ENCODE results near the gene AFAP1. TPM values are rescaled to one million over a fixed set of nuclear protein-coding genes. Genes with fewer than 3 reads are reported as not detected.

Gene AFAP1
- total and polyA plus RNA-seq, 2 donors (not counting 3 experiments of a cell fraction or from before 2014, with no cell fraction given): 32.3 to 103 TPM

DNA sequence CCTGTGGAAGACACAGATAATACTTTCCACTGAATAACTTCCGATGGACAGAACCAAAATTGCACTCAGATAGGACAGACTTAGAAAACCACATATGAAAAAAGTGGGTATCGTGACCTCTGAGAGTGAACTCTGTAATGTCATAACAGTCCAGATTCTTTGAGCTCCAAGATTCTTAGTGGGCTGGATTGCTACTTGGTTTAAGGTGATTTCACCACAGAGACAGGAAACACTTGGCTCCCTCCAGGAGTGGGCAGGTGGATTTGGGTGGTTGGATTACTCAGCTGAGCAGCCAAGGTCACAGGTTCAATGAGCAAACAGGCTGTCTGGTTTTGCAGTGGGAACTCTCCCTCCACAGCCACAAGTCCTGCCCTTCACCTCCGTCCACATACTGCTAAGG, 126.0 kb downstream of the AFAP1 start:
- no peak overlapping the region for H3K4me3 ChIP-seq (replicated peaks in 1 of 3; ENCODE audit: insufficient read depth in 1 of 3, low read depth in 1 of 3, low read length in 3 of 3)
- DNase-seq (ENCODE audit: low read depth, low spot score) (peak; percentile 63), FAIRE-seq (peak; percentile 59)
- ChIA-PET CTCF (interaction anchor here (0.9 to 2.7 kb wide), 6 partner anchors 10 to 124 kb away, joined by 3 to 11 read pairs (median 6); no protein-coding TSS in a partner anchor), POLR2A (no interaction called here)
- no peak overlapping the region for H2AFZ ChIP-seq (ENCODE audit: low read depth, low read length)
- H3K4me1 ChIP-seq (ENCODE audit: control insufficient read depth, extremely low read depth, insufficient read depth, low read length): peaks cover 15% of the 10 kb centered on the region
- TF ChIP-seq POLR2AphosphoS5 (IDR thresholded peaks at IDR 0.05; ENCODE audit: insufficient read depth, low read depth, low read length) (peak; percentile 14), EZH2 (IDR thresholded peaks at IDR 0.05; ENCODE audit: borderline replicate concordance, low read depth, low read length, severe bottlenecking) (no peak)
- peak overlapping the region; percentile 34 for H3K27ac ChIP-seq (ENCODE audit: insufficient read depth, low read depth, low read length)
- dilution Hi-C loops (cut with MboI; ENCODE audit: extremely low pct_ligation_motif_present, low sequenced_read_pairs): no loop called here
- H3K4me2 ChIP-seq (ENCODE audit: insufficient read depth, low read length): no peak overlapping the region
- peaks cover 36% of the 10 kb centered on the region for H3K79me2 ChIP-seq (ENCODE audit: control insufficient read depth, insufficient read depth, low read length)
- H3K36me3 ChIP-seq (ENCODE audit: control insufficient read depth in 2 of 2, extremely low read depth in 1 of 2, insufficient read depth in 2 of 2, low read length in 2 of 2): peaks cover 27 to 43% of the 10 kb centered on the region in 2 experiments
- no peaks in the 10 kb centered on the region for H3K9me1 ChIP-seq (replicated peaks; ENCODE audit: control insufficient read depth, extremely low read depth, insufficient read depth, low read length)
- no TSS peak for BruUV-seq (replicated peaks)
- no peaks in the 10 kb centered on the region for H3K27me3 ChIP-seq (ENCODE audit: control insufficient read depth in 2 of 2, insufficient read depth in 2 of 2, low read length in 2 of 2)
- H3K9me3 ChIP-seq (replicated peaks; ENCODE audit: control insufficient read depth, insufficient read depth, low read length): no peaks in the 10 kb centered on the region
- intact Hi-C loops (cut with micrococcal nuclease): no loop called here
- H4K20me1 ChIP-seq (replicated peaks; ENCODE audit: control insufficient read depth, extremely low read depth, insufficient read depth, low read length): no peaks in the 10 kb centered on the region
- peak overlapping the region; percentile 19 for H3K9ac ChIP-seq (replicated peaks; ENCODE audit: extremely low read depth, insufficient read depth, low read length)

DNA sequence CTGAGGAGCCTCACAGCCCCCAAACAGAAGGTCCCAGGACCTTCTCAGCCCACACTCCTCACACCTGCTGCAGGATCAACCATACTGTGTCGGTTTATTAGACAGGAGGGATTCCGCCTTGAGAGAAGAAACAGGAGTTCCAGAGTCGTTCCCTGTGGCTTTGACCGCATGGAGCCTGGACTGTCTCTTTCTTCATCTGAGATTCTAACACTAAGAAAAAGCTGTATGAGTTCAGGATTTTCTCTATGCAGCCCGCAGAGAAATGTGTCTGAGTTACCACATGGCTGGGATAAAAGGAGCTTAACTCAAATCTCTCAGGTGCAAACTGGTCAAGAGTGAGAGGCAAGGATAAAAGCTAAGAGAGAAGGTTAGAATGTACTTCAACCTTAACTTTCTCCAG, 126.7 kb downstream of the AFAP1 start:
- no peaks in the 10 kb centered on the region for H4K20me1 ChIP-seq (replicated peaks; ENCODE audit: control insufficient read depth, extremely low read depth, insufficient read depth, low read length)
- H3K9ac ChIP-seq (replicated peaks; ENCODE audit: extremely low read depth, insufficient read depth, low read length): no peak overlapping the region
- DNase-seq (ENCODE audit: low read depth, low spot score) (no peak), FAIRE-seq (no peak)
- H3K27ac ChIP-seq (ENCODE audit: insufficient read depth, low read depth, low read length): no peak overlapping the region
- dilution Hi-C loops (cut with MboI; ENCODE audit: extremely low pct_ligation_motif_present, low sequenced_read_pairs) (no loop called here), intact Hi-C loops (cut with micrococcal nuclease) (no loop called here)
- H3K4me1 ChIP-seq (ENCODE audit: control insufficient read depth, extremely low read depth, insufficient read depth, low read length): peaks cover 16% of the 10 kb centered on the region
- peaks cover 6% of the 10 kb centered on the region for H3K9me3 ChIP-seq (replicated peaks; ENCODE audit: control insufficient read depth, insufficient read depth, low read length)
- no peak overlapping the region for H3K4me2 ChIP-seq (ENCODE audit: insufficient read depth, low read length)
- no TSS peak for BruUV-seq (replicated peaks)
- peaks cover 27 to 38% of the 10 kb centered on the region in 2 experiments for H3K36me3 ChIP-seq (ENCODE audit: control insufficient read depth in 2 of 2, extremely low read depth in 1 of 2, insufficient read depth in 2 of 2, low read length in 2 of 2)
- ChIA-PET POLR2A (no interaction called here), CTCF (interaction anchor here (1.1 to 2.7 kb wide), 5 partner anchors 9 to 125 kb away, joined by 3 to 11 read pairs (median 6); no protein-coding TSS in a partner anchor)
- H3K79me2 ChIP-seq (ENCODE audit: control insufficient read depth, insufficient read depth, low read length): peaks cover 34% of the 10 kb centered on the region
- H3K4me3 ChIP-seq (replicated peaks in 1 of 3; ENCODE audit: insufficient read depth in 1 of 3, low read depth in 1 of 3, low read length in 3 of 3): no peak overlapping the region
- H2AFZ ChIP-seq (ENCODE audit: low read depth, low read length): no peak overlapping the region
- no peaks in the 10 kb centered on the region for H3K27me3 ChIP-seq (ENCODE audit: control insufficient read depth in 2 of 2, insufficient read depth in 2 of 2, low read length in 2 of 2)
- H3K9me1 ChIP-seq (replicated peaks; ENCODE audit: control insufficient read depth, extremely low read depth, insufficient read depth, low read length): no peaks in the 10 kb centered on the region
- TF ChIP-seq, protein P1, sequence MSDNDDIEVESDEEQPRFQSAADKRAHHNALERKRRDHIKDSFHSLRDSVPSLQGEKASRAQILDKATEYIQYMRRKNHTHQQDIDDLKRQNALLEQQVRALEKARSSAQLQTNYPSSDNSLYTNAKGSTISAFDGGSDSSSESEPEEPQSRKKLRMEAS (IDR thresholded peaks at IDR 0.05; ENCODE audit: insufficient read depth, insufficient read length): no peak
- TF ChIP-seq MYC (IDR thresholded peaks at IDR 0.05; ENCODE audit: low read depth, low read length) (no peak), POLR2AphosphoS5 (IDR thresholded peaks at IDR 0.05; ENCODE audit: insufficient read depth, low read depth, low read length) (no peak), GATA2 (IDR thresholded peaks at IDR 0.05; ENCODE audit: insufficient read depth, insufficient read length, low read depth, low read length) (no peak), FOS (IDR thresholded peaks at IDR 0.05; ENCODE audit: borderline replicate concordance, insufficient read depth, low read length) (no peak), EZH2 (IDR thresholded peaks at IDR 0.05; ENCODE audit: borderline replicate concordance, low read depth, low read length, severe bottlenecking) (no peak), JUN (IDR thresholded peaks at IDR 0.05; ENCODE audit: borderline replicate concordance, insufficient read depth, insufficient read length, low read depth) (no peak), POLR2A (IDR thresholded peaks at IDR 0.05; ENCODE audit: low read depth, low read length) (no peak)
- TF ChIP-seq, protein P2, sequence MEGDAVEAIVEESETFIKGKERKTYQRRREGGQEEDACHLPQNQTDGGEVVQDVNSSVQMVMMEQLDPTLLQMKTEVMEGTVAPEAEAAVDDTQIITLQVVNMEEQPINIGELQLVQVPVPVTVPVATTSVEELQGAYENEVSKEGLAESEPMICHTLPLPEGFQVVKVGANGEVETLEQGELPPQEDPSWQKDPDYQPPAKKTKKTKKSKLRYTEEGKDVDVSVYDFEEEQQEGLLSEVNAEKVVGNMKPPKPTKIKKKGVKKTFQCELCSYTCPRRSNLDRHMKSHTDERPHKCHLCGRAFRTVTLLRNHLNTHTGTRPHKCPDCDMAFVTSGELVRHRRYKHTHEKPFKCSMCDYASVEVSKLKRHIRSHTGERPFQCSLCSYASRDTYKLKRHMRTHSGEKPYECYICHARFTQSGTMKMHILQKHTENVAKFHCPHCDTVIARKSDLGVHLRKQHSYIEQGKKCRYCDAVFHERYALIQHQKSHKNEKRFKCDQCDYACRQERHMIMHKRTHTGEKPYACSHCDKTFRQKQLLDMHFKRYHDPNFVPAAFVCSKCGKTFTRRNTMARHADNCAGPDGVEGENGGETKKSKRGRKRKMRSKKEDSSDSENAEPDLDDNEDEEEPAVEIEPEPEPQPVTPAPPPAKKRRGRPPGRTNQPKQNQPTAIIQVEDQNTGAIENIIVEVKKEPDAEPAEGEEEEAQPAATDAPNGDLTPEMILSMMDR (IDR thresholded peaks at IDR 0.05; ENCODE audit: extremely low read depth in 1 of 2, insufficient read depth in 1 of 2, low read depth in 1 of 2, low read length in 2 of 2): no peak
